ENCODE data around the gene SNCA. TPM values are rescaled to one million over a fixed set of nuclear protein-coding genes. Genes with fewer than 3 reads are reported as not detected.

SNCA gene
- total RNA-seq, 2 experiments from 2014 or later: not detected

- H3K4me3 Mint-ChIP-seq: no peak overlapping the region
- POLR2A ChIA-PET: no interaction called here
- CTCF ChIA-PET: no interaction called here
- no peak for DNase-seq
- H3K27ac Mint-ChIP-seq: no peak overlapping the region
- H3K4me1 Mint-ChIP-seq (ENCODE audit: low read depth): no peaks in the 10 kb centered on the region
- no peaks in the 10 kb centered on the region for H3K27me3 Mint-ChIP-seq
- intact Hi-C loops (cut with micrococcal nuclease): no loop called here
- H3K9me3 Mint-ChIP-seq: peaks cover 6% of the 10 kb centered on the region
- no peaks in the 10 kb centered on the region for H3K36me3 Mint-ChIP-seq (ENCODE audit: low read depth)
- no peak for ATAC-seq
- no peak for TF ChIP-seq CTCF (IDR thresholded peaks at IDR 0.05)
These were observed 10.8 kb upstream of the SNCA start for GRCh38 chr4:89847571-89848325.

- DNase-seq (no peak), ATAC-seq (no peak)
- no peak for TF ChIP-seq CTCF (IDR thresholded peaks at IDR 0.05)
- intact Hi-C loops (cut with micrococcal nuclease): no loop called here
- no peak overlapping the region for H3K4me3 Mint-ChIP-seq
- ChIA-PET CTCF (no interaction called here), POLR2A (no interaction called here)
- H3K9me3 Mint-ChIP-seq: no peaks in the 10 kb centered on the region
- H3K27me3 Mint-ChIP-seq: peaks cover 49% of the 10 kb centered on the region
- H3K4me1 Mint-ChIP-seq (ENCODE audit: low read depth): peaks cover 16% of the 10 kb centered on the region
- no peak overlapping the region for H3K27ac Mint-ChIP-seq
- no peaks in the 10 kb centered on the region for H3K36me3 Mint-ChIP-seq (ENCODE audit: low read depth)
These were observed 2.6 kb upstream of the SNCA start for GRCh38 chr4:89839558-89839957.

- Mint-ChIP-seq H3K36me3 (ENCODE audit: low read depth) (no peaks in the 10 kb centered on the region), H3K27me3 (peaks cover 57% of the 10 kb centered on the region), H3K4me1 (ENCODE audit: low read depth) (peaks cover 16% of the 10 kb centered on the region), H3K4me3 (peak overlapping the region; percentile 67), H3K27ac (no peak overlapping the region), H3K9me3 (no peaks in the 10 kb centered on the region)
- ATAC-seq (no peak), DNase-seq (no peak)
- intact Hi-C loops (cut with micrococcal nuclease): no loop called here
- ChIA-PET CTCF (interaction anchor here (0.7 to 1.2 kb wide), 3 partner anchors 10 to 270 kb away, joined by 3 to 4 read pairs (median 3); no protein-coding TSS in a partner anchor), POLR2A (no interaction called here)
- no peak for TF ChIP-seq CTCF (IDR thresholded peaks at IDR 0.05)
These were observed 1.0 kb upstream of the SNCA start for GRCh38 chr4:89837993-89838390.

- intact Hi-C loops (cut with micrococcal nuclease): no loop called here
- Mint-ChIP-seq H3K27ac (no peak overlapping the region), H3K9me3 (no peaks in the 10 kb centered on the region), H3K4me3 (peak overlapping the region; percentile 67), H3K36me3 (ENCODE audit: low read depth) (no peaks in the 10 kb centered on the region), H3K4me1 (ENCODE audit: low read depth) (peaks cover 16% of the 10 kb centered on the region), H3K27me3 (peaks cover 58% of the 10 kb centered on the region)
- DNase-seq (peak; percentile 42), ATAC-seq (peak; percentile 67)
- ChIA-PET POLR2A (no interaction called here), CTCF (interaction anchor here (0.7 to 1.2 kb wide), 2 partner anchors 9 to 269 kb away, joined by 3 to 4 read pairs; no protein-coding TSS in a partner anchor)
- TF ChIP-seq CTCF (IDR thresholded peaks at IDR 0.05): peak; percentile 19
These were observed 528 bp upstream of the SNCA start for GRCh38 chr4:89837385-89837992.
